H1 (cell line): ENCODE measurements around the gene GID8. TPM values are rescaled to one million over a fixed set of nuclear protein-coding genes. Genes with fewer than 3 reads are reported as not detected.

Experiments
- CTCF ChIA-PET: fragments of 300-600 bp; sonication (Branson Sonifier 250); formaldehyde crosslinking; loops from one replicate; lab custom pipeline; 2021; ENCODE audit not compliant: partially characterized antibody; lab: Charles Lee
- POLR2A ChIA-PET: fragments of 300-600 bp; sonication (Branson Sonifier 250); formaldehyde crosslinking; loops from one replicate; lab custom pipeline; 2021; ENCODE audit warnings: inconsistent platforms; ENCODE audit not compliant: partially characterized antibody; lab: Charles Lee
- DNase-seq, 2 experiments: peaks; one replicate each; pipeline versions ENCODE4 v3.0.0 to v3.0.0-alpha.2; 2010 to 2022; ENCODE audit warnings: low spot score in 2 of 2, low read depth in 1 of 2, mixed read lengths in 1 of 2
- FAIRE-seq: peaks from 2 replicates; lab custom pipeline; 2011; peaks lifted over from hg19 to GRCh38; lab: Jason Lieb, UNC
- H2AFZ ChIP-seq: 2 replicates; pipeline ENCODE4 v1.8.1; 2012; ENCODE audit warnings: low read length, inconsistent platforms
- H2AK5ac ChIP-seq: 2 replicates; pipeline ENCODE4 v1.6.1; 2013; ENCODE audit warnings: low read depth, low read length
- H2BK120ac ChIP-seq: replicated peaks from 2 replicates; pipeline ENCODE3; 2013; ENCODE audit warnings: low read depth, low read length, inconsistent platforms
- H2BK12ac ChIP-seq: 2 replicates; pipeline ENCODE4 v1.6.1; 2013; ENCODE audit warnings: low read depth, low read length
- H2BK15ac ChIP-seq: 2 replicates; pipeline ENCODE4 v1.6.1; 2013; ENCODE audit warnings: low read length
- H2BK20ac ChIP-seq: 2 replicates; pipeline ENCODE4 v1.6.1; 2013; ENCODE audit warnings: low read length
- H2BK5ac ChIP-seq: 2 replicates; pipeline ENCODE4 v1.6.1; 2013; ENCODE audit warnings: low read depth, low read length
- H3K14ac ChIP-seq: 2 replicates; pipeline ENCODE4 v1.6.1; 2013; ENCODE audit warnings: inconsistent platforms; ENCODE audit not compliant: insufficient read length
- H3K18ac ChIP-seq: 2 replicates; pipeline ENCODE4 v1.6.1; 2013; ENCODE audit warnings: low read length; ENCODE audit errors: extremely low read depth
- H3K23ac ChIP-seq: 2 replicates; pipeline ENCODE4 v1.6.1; 2013; ENCODE audit warnings: inconsistent platforms; ENCODE audit not compliant: insufficient read length
- H3K23me2 ChIP-seq: 2 replicates; pipeline ENCODE4 v1.6.1; 2013; ENCODE audit warnings: low read depth, low read length
- H3K27ac ChIP-seq: 2 replicates; pipeline ENCODE4 v1.6.1; 2011; ENCODE audit warnings: low read depth, low read length, inconsistent platforms
- H3K27me3 ChIP-seq, 4 experiments: replicated peaks in 1 of 4; 1 replicate in 1 of 4; 2 replicates in 3 of 4; pipeline versions ENCODE4 v1.6.1 to v1.8.1; 2011 to 2013; ENCODE audit warnings: low read length in 3 of 4, mild to moderate bottlenecking in 3 of 4, inconsistent platforms in 2 of 4, mixed read lengths in 2 of 4, moderate library complexity in 1 of 4; ENCODE audit not compliant: control insufficient read depth in 3 of 4, insufficient read depth in 3 of 4; ENCODE audit errors: extremely low read depth in 1 of 4
- H3K36me3 ChIP-seq, 4 experiments: 2 replicates each; pipeline versions ENCODE4 v1.6.1 to v1.8.1; 2011 to 2013; ENCODE audit warnings: mild to moderate bottlenecking in 4 of 4, low read length in 3 of 4, moderate library complexity in 2 of 4, control low read depth in 1 of 4, inconsistent platforms in 1 of 4; ENCODE audit not compliant: insufficient read depth in 4 of 4, control insufficient read depth in 2 of 4
- H3K4ac ChIP-seq: replicated peaks from 2 replicates; pipeline ENCODE3; 2013; ENCODE audit warnings: low read length, low read depth, mixed read lengths, inconsistent platforms; ENCODE audit not compliant: insufficient read length
- H3K4me1 ChIP-seq, 4 experiments: replicated peaks in 1 of 4; 1 replicate in 1 of 4; 2 replicates in 3 of 4; pipeline versions ENCODE4 v1.6.1 to v1.8.1; 2011 to 2013; ENCODE audit warnings: low read length in 3 of 4, inconsistent platforms in 2 of 4, mixed read lengths in 1 of 4; ENCODE audit not compliant: insufficient read depth in 4 of 4, control insufficient read depth in 3 of 4
- H3K4me2 ChIP-seq, 2 experiments: 2 replicates each; pipeline versions ENCODE4 v1.6.1 to v1.8.1; 2011 to 2013; ENCODE audit warnings: low read depth in 2 of 2, low read length in 2 of 2, control low read depth in 1 of 2, inconsistent platforms in 1 of 2, mild to moderate bottlenecking in 1 of 2; ENCODE audit not compliant: insufficient read depth in 1 of 2
- H3K4me3 ChIP-seq, 4 experiments: fragments of 200-600, 300-600 bp in 1 of 4; sonication (generic), shearing (Covaris generic), sonication (Bioruptor Twin) in 1 of 4; 2 replicates each; pipeline versions ENCODE4 v1.5.1 to v1.8.1; 2011 to 2016; ENCODE audit warnings: low read length in 4 of 4, low read depth in 3 of 4, control low read depth in 2 of 4, inconsistent platforms in 2 of 4, mild to moderate bottlenecking in 2 of 4, mixed read lengths in 1 of 4, moderate library complexity in 1 of 4; ENCODE audit not compliant: insufficient read depth in 2 of 4; ENCODE audit errors: extremely low read depth in 1 of 4
- H3K56ac ChIP-seq: replicated peaks from 2 replicates; pipeline ENCODE3; 2013; ENCODE audit warnings: low read depth, mild to moderate bottlenecking, mixed read lengths, low read length, inconsistent platforms; ENCODE audit not compliant: insufficient read length
- H3K79me1 ChIP-seq: 2 replicates; pipeline ENCODE4 v1.6.1; 2013; ENCODE audit warnings: low read depth, low read length, control low read depth
- H3K79me2 ChIP-seq, 2 experiments: 2 replicates each; pipeline versions ENCODE4 v1.6.1 to v1.8.1; 2012 to 2013; ENCODE audit warnings: low read length in 2 of 2, mild to moderate bottlenecking in 2 of 2, inconsistent platforms in 1 of 2; ENCODE audit not compliant: insufficient read depth in 2 of 2, control insufficient read depth in 1 of 2
- H3K9ac ChIP-seq, 4 experiments: replicated peaks in 1 of 4; 1 replicate in 1 of 4; 2 replicates in 3 of 4; pipeline versions ENCODE4 v1.6.1 to v1.8.1; 2011 to 2013; ENCODE audit warnings: low read depth in 3 of 4, low read length in 3 of 4, control low read depth in 2 of 4, mild to moderate bottlenecking in 2 of 4, moderate library complexity in 2 of 4, inconsistent platforms in 1 of 4; ENCODE audit errors: extremely low read depth in 1 of 4
- H3K9me3 ChIP-seq, 2 experiments: 2 replicates each; pipeline versions ENCODE4 v1.6.1 to v1.8.1; 2012 to 2013; ENCODE audit warnings: mild to moderate bottlenecking in 2 of 2, moderate library complexity in 2 of 2, control low read depth in 1 of 2, inconsistent platforms in 1 of 2, low read depth in 1 of 2, low read length in 1 of 2, mixed read lengths in 1 of 2; ENCODE audit not compliant: insufficient read depth in 2 of 2
- H4K20me1 ChIP-seq, 2 experiments: replicated peaks in 1 of 2; 2 replicates each; pipeline versions ENCODE3 to v1.8.1; 2011 to 2013; ENCODE audit warnings: inconsistent platforms in 2 of 2, low read length in 2 of 2, mild to moderate bottlenecking in 1 of 2; ENCODE audit not compliant: insufficient read depth in 2 of 2, control insufficient read depth in 1 of 2
- H4K5ac ChIP-seq: 2 replicates; pipeline ENCODE4 v1.6.1; 2013; ENCODE audit warnings: low read length, low read depth, mixed read lengths, inconsistent platforms; ENCODE audit not compliant: insufficient read length
- H4K8ac ChIP-seq: 2 replicates; pipeline ENCODE4 v1.8.0; 2013; ENCODE audit warnings: mild to moderate bottlenecking, moderate library complexity, low read length, inconsistent platforms; ENCODE audit not compliant: insufficient read depth; ENCODE audit errors: extremely low read depth
- H4K91ac ChIP-seq: replicated peaks from 2 replicates; pipeline ENCODE3; 2013; ENCODE audit warnings: low read length, mixed read lengths, inconsistent platforms; ENCODE audit not compliant: insufficient read length
- JUND ChIP-seq: IDR thresholded peaks from 2 replicates; pipeline ENCODE4 v1.6.1; 2011; ENCODE audit warnings: mild to moderate bottlenecking, improper control_type of control experiment, low read length
- POLR2AphosphoS5 ChIP-seq: IDR thresholded peaks from 2 replicates; pipeline ENCODE4 v1.6.1; 2011; ENCODE audit warnings: low read depth, low read length
- WGBS, 2 experiments: shearing (Covaris generic) in 1 of 2; methylation state at CpG; one replicate each; pipeline versions ENCODE4 v1.1.6 to v1.1.7; 2013 to 2015; ENCODE audit warnings: low lambda C conversion rate in 2 of 2, mixed read lengths in 2 of 2, inconsistent platforms in 1 of 2, low coverage in 1 of 2, missing lambda C conversion rate in 1 of 2; ENCODE audit not compliant: insufficient replicate concordance in 2 of 2, insufficient coverage in 1 of 2, insufficient read length in 1 of 2; ENCODE audit errors: extremely low coverage in 1 of 2, missing lambda C conversion rate in 1 of 2; 5-methylcytosine and 5-hydroxymethylcytosine counted together
- polyA plus RNA-seq, 7 experiments: library from polyadenylated mRNA; depleted of rRNA in 3 of 7; stranded (reverse) in 5 of 7; unstranded in 2 of 7; fragments of >200 nt in 5 of 7; fragments of 200-250 nt in 2 of 7; gene quantifications; 1 replicate in 5 of 7; 2 replicates in 1 of 7; 4 replicates in 1 of 7; pipeline versions ENCODE4 v1.2.1 to v1.2.3, GENCODE V29; 2011 to 2013; ENCODE audit warnings: missing spikeins in 2 of 7, mixed read lengths in 2 of 7
- total RNA-seq: library from RNA; stranded (reverse); fragmentation: NEBNext Ultra II Directional; extraction: Animal tissue kit (Norgen Biotek cat#: 25700); gene quantifications from 2 replicates; pipeline ENCODE4 v1.2.1, GENCODE V29; 2021

GID8 gene
- total and polyA plus RNA-seq, 2 of the 8 experiments (the other 6 are each of a cell fraction or from before 2014, with no cell fraction given), result 39.7 to 72.9 TPM

DNA sequence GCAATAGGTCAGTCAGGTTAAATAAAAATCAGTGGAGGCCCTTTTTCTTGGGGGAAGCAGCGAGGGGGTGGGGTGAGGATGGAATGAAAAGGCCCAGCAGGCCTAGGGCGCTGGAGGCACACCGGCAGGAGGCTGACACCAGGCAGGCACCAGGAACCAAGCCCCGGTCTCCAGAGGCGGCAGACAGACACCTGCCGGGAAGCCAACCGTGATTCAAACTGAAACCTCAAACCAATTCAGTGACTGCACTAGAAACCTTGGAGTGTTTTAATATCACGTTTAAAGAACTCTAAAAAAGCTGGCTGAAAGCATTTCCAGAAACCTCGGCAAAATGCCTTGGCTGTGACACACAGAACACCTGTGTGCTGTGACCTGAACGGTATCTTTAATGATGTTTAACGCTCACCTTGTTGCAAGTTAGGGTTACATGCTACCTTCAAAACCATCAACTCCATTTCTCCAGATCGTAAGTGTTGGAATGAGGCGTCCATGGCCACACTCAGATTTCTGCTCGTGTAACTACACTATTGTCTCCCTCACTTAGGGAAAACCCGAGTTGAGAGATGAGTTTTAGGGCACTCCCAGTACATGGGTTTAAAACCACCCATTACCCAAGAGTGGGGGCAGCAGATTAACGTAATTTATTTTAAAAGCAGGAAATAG lies 38.8 kb upstream of the GID8 start:
- TF ChIP-seq JUND (no peak), POLR2AphosphoS5 (peak; percentile 58)
- Histone ChIP-seq H3K36me3 (peaks cover 28 to 42% (median 31%) of the 10 kb centered on the region in 4 experiments), H3K4me3 (no peak overlapping the region), H3K27me3 (no peaks in the 10 kb centered on the region), H2BK5ac (no peak overlapping the region), H3K23me2 (no peaks in the 10 kb centered on the region), H2BK20ac (no peak overlapping the region), H2BK120ac (no peak overlapping the region), H4K20me1 (peaks cover 0 to 12% of the 10 kb centered on the region in 2 experiments), H3K9me3 (no peaks in the 10 kb centered on the region), H2AFZ (no peak overlapping the region), H2AK5ac (no peak overlapping the region), H3K23ac (no peak overlapping the region), H2BK12ac (no peak overlapping the region), H3K27ac (no peak overlapping the region), H3K79me2 (no peaks in the 10 kb centered on the region), H3K56ac (no peak overlapping the region), H4K8ac (no peak overlapping the region), H3K79me1 (peaks cover 4% of the 10 kb centered on the region; the same call in 1 of the 2 replicates), H4K91ac (no peak overlapping the region), H3K9ac (no peak overlapping the region), H3K4ac (no peak overlapping the region), H3K4me1 (peaks cover 9 to 18% (median 15%) of the 10 kb centered on the region in 4 experiments), H4K5ac (no peak overlapping the region), H2BK15ac (no peak overlapping the region), H3K4me2 (no peak overlapping the region), H3K14ac (no peak overlapping the region), H3K18ac (no peak overlapping the region)
- CTCF ChIA-PET, result interaction anchor here (0.7 to 5.8 kb wide), 21 partner anchors 9 to 158 kb away, joined by 3 to 56 read pairs (median 4); partner anchors contain the start of genes GID8 and TCFL5
- DNase-seq (no peak), FAIRE-seq (no peak)
- 83% methylated on average over 16 of the region's 16 CpGs; no CpG with 5 or more reads in 1 of the 2 experiments for WGBS, 2 experiments
- POLR2A ChIA-PET, result interaction anchor here (1.2 to 9.9 kb wide), 16 partner anchors 9 to 70 kb away, joined by 3 to 88 read pairs (median 9); partner anchors contain the start of genes DIDO1, GID8 and TCFL5
